Muscle layer of duodenum (tissue), 2 donors: ENCODE results near the gene LILRA5.
A peak's percentile ranks its signal among the peaks of the same experiment; 100 is the strongest.
"Not testable (repeated sequence)": the region's sequence is repeated elsewhere in the genome, so short reads cannot be mapped to it uniquely, and the experiment has no call there.

Source experiments
- H3K27ac ChIP-seq: one replicate; pipeline ENCODE4 v1.7.0; 2013; ENCODE audit warnings: mild to moderate bottlenecking, low read length
- H3K27me3 ChIP-seq: one replicate; pipeline ENCODE4 v1.7.0; 2013; ENCODE audit warnings: low read depth, mild to moderate bottlenecking, control low read depth, low read length
- H3K36me3 ChIP-seq, 2 donors: one replicate each; pipeline ENCODE4 v1.7.0; 2013; ENCODE audit warnings: low read length in 2 of 2, control low read depth in 1 of 2, mild to moderate bottlenecking in 1 of 2; ENCODE audit not compliant: insufficient read depth in 2 of 2, control insufficient read depth in 1 of 2
- H3K4me1 ChIP-seq, 2 donors: one replicate each; pipeline ENCODE4 v1.7.0; 2013; ENCODE audit warnings: low read length in 2 of 2, mild to moderate bottlenecking in 2 of 2, control low read depth in 1 of 2, moderate library complexity in 1 of 2; ENCODE audit not compliant: insufficient read depth in 2 of 2, control insufficient read depth in 1 of 2
- H3K4me3 ChIP-seq, 2 donors: one replicate each; pipeline ENCODE4 v1.7.0; 2013; ENCODE audit warnings: low read length in 2 of 2, low read depth in 1 of 2, mild to moderate bottlenecking in 1 of 2
- H3K9me3 ChIP-seq, 2 donors: one replicate each; pipeline ENCODE4 v1.7.0; 2013; ENCODE audit warnings: low read length in 2 of 2, control low read depth in 1 of 2, mild to moderate bottlenecking in 1 of 2; ENCODE audit not compliant: control insufficient read depth in 1 of 2
- donor health status: healthy.

LILRA5 gene

GRCh38 chr19:54298357-54299125 lies 14.4 kb downstream of the LILRA5 start:
- H3K9me3 ChIP-seq, result peaks cover 0 to 9% of the 10 kb centered on the region in 2 donors
- no peaks in the 10 kb centered on the region for H3K4me1 ChIP-seq
- H3K4me3 ChIP-seq, result no peak overlapping the region
- no peaks in the 10 kb centered on the region for H3K36me3 ChIP-seq
- H3K27ac ChIP-seq, result no peak overlapping the region
- H3K27me3 ChIP-seq, result no peaks in the 10 kb centered on the region

- Histone ChIP-seq H3K36me3 (no peaks in the 10 kb centered on the region), H3K27me3 (no peaks in the 10 kb centered on the region), H3K27ac (no peak overlapping the region), H3K4me3 (no peak overlapping the region), H3K4me1 (no peaks in the 10 kb centered on the region), H3K9me3 (peaks cover 0 to 11% of the 10 kb centered on the region in 2 donors)
These were observed 15.1 kb downstream of the LILRA5 start for GRCh38 chr19:54297759-54298305.

- H3K27me3 ChIP-seq, result no peaks in the 10 kb centered on the region
- peaks cover 0 to 11% of the 10 kb centered on the region in 2 donors for H3K9me3 ChIP-seq
- H3K36me3 ChIP-seq, result no peaks in the 10 kb centered on the region
- H3K4me1 ChIP-seq, result no peaks in the 10 kb centered on the region
- no peak overlapping the region for H3K27ac ChIP-seq
- no peak overlapping the region for H3K4me3 ChIP-seq
These were observed 18.4 kb downstream of the LILRA5 start for GRCh38 chr19:54294539-54294938.

- not testable (repeated sequence) for H3K9me3 ChIP-seq, H3K36me3 ChIP-seq, H3K27ac ChIP-seq, H3K4me1 ChIP-seq, H3K4me3 ChIP-seq, H3K27me3 ChIP-seq
These were observed 23.8 kb downstream of the LILRA5 start for GRCh38 chr19:54289160-54289559.

- H3K36me3 ChIP-seq, result no peaks in the 10 kb centered on the region
- no peaks in the 10 kb centered on the region for H3K9me3 ChIP-seq
- peaks cover 5% of the 10 kb centered on the region for H3K27me3 ChIP-seq
- no peak overlapping the region for H3K27ac ChIP-seq
- H3K4me3 ChIP-seq, result no peak overlapping the region
- no peaks in the 10 kb centered on the region for H3K4me1 ChIP-seq
These were observed 25.5 kb downstream of the LILRA5 start for GRCh38 chr19:54287456-54287855.

GRCh38 chr19:54286283-54286682 lies 26.7 kb downstream of the LILRA5 start:
- not testable (repeated sequence) for H3K27ac ChIP-seq

GRCh38 chr19:54285427-54286056 lies 27.4 kb downstream of the LILRA5 start:
- not testable (repeated sequence) for H3K4me1 ChIP-seq, H3K4me3 ChIP-seq, H3K27me3 ChIP-seq, H3K9me3 ChIP-seq, H3K36me3 ChIP-seq, H3K27ac ChIP-seq

More at GRCh38 chr19:54286283-54286682, 26.7 kb downstream of the LILRA5 start:
- not testable (repeated sequence) for H3K27me3 ChIP-seq, H3K4me3 ChIP-seq, H3K9me3 ChIP-seq, H3K36me3 ChIP-seq, H3K4me1 ChIP-seq

GRCh38 chr19:54282686-54283470 lies 30.1 kb downstream of the LILRA5 start:
- no peak overlapping the region for H3K27ac ChIP-seq
- H3K27me3 ChIP-seq, result peaks cover 6% of the 10 kb centered on the region
- no peaks in the 10 kb centered on the region for H3K9me3 ChIP-seq
- H3K4me3 ChIP-seq, result no peak overlapping the region
- H3K36me3 ChIP-seq, result no peaks in the 10 kb centered on the region
- H3K4me1 ChIP-seq, result no peaks in the 10 kb centered on the region

- H3K27ac ChIP-seq, H3K36me3 ChIP-seq, H3K27me3 ChIP-seq, H3K9me3 ChIP-seq, H3K4me3 ChIP-seq, H3K4me1 ChIP-seq: not testable (repeated sequence)
These were observed 31.3 kb downstream of the LILRA5 start for GRCh38 chr19:54281729-54282075.

- Histone ChIP-seq H3K27ac (no peak within 1 kb of the TSS), H3K4me3 (peak within 1 kb of the TSS in 1 of 2 donors; percentile 44), H3K9me3 (no peaks in the 10 kb centered on the region)
These were observed 31.8 kb downstream of the LILRA5 start, which contains the start of gene LILRB2 for GRCh38 chr19:54281007-54281728. TSS of gene LILRB2 (minus strand) at chr19:54281110. CDS start at chr19:54280496, 614 bp downstream.

GRCh38 chr19:54280441-54280840 lies 32.5 kb downstream of the LILRA5 start:
- peak overlapping the region in 1 of 2 donors; percentile 44 for H3K4me3 ChIP-seq
- not testable (repeated sequence) for H3K27me3 ChIP-seq, H3K9me3 ChIP-seq, H3K27ac ChIP-seq, H3K4me1 ChIP-seq, H3K36me3 ChIP-seq

More at GRCh38 chr19:54281007-54281728, 31.8 kb downstream of the LILRA5 start, which contains the start of gene LILRB2:
- H3K4me1 ChIP-seq, result no peaks in the 10 kb centered on the region
- H3K27me3 ChIP-seq, result peaks cover 6% of the 10 kb centered on the region
- H3K36me3 ChIP-seq, result no peaks in the 10 kb centered on the region
